Pancreas (tissue), 10 donors: Measurements from ENCODE around the gene MTRR. TPM values are rescaled to one million over a fixed set of nuclear protein-coding genes. Genes with fewer than 3 reads are reported as not detected.
"Not testable (repeated sequence)": the region's sequence is repeated elsewhere in the genome, so short reads cannot be mapped to it uniquely, and the experiment has no call there.

ENCODE experiments used
- ATAC-seq, 4 donors: fragments of 200-7000 bp; cut with Tn5 transposase; one replicate each; pipeline versions ENCODE4 v1.8.0 to v1.9.1; 2020; ENCODE audit warnings: mild to moderate bottlenecking in 4 of 4, moderate library complexity in 4 of 4
- DNase-seq, 6 donors: peaks; one replicate each; pipeline ENCODE4 v3.0.0-alpha.2; 2020
- FAIRE-seq: peaks from 2 replicates; lab custom pipeline; 2012; peaks lifted over from hg19 to GRCh38; lab: Jason Lieb, UNC
- H3K27ac ChIP-seq, 4 donors: fragments of 200-600 bp; sonication (generic); 1 replicate in 3 of 4; 2 replicates in 1 of 4; pipeline versions ENCODE4 v1.5.0 to v1.8.0; 2020
- H3K27me3 ChIP-seq, 4 donors: fragments of 200-600 bp; one replicate each; pipeline ENCODE4 v1.8.0; 2021
- H3K36me3 ChIP-seq, 3 donors: fragments of 200-600 bp; sonication (generic) in 1 of 3; one replicate each; pipeline versions ENCODE4 v1.5.0 to v1.8.0; 2020 to 2021
- H3K4me1 ChIP-seq, 3 donors: fragments of 200-600 bp; one replicate each; pipeline ENCODE4 v1.8.0; 2021
- H3K4me3 ChIP-seq, 4 donors: fragments of 200-600 bp; sonication (generic) in 2 of 4; one replicate each; pipeline versions ENCODE4 v1.5.0 to v1.8.0; 2020 to 2021
- H3K9me3 ChIP-seq, 4 donors: fragments of 200-600 bp; one replicate each; pipeline ENCODE4 v1.8.0; 2021
- CTCF ChIP-seq, 4 donors: fragments of 200-600 bp; sonication (generic) in 3 of 4; IDR thresholded peaks; one replicate each; pipeline versions ENCODE4 v1.5.0 to v1.8.0; 2021; ENCODE audit warnings: antibody characterized with exemption in 4 of 4
- WGBS, 2 donors: extraction: QIAGEN DNeasy Blood & Tissue Kit; methylation state at CpG; one replicate each; pipeline ENCODE4 v1.1.7; 2013; 5-methylcytosine and 5-hydroxymethylcytosine counted together
- intact Hi-C, 3 donors: fragments of 100-400 bp; cut with DNase I; formaldehyde crosslinking; loops; one replicate each; pipeline versions ENCODE4 v1.11.1 to v1.14.2; 2022
- polyA plus RNA-seq, 2 donors: library from polyadenylated mRNA; stranded (reverse); fragments of 200-250 nt; gene quantifications; one replicate each; pipeline ENCODE4 v1.2.3, GENCODE V29; 2013
- total RNA-seq, 6 donors: library from RNA; stranded (reverse); fragmentation: NEBNext Ultra II Directional in 4 of 6; extraction: Animal tissue kit (Norgen Biotek cat#: 25700) in 4 of 6; gene quantifications; one replicate each; pipeline versions ENCODE4 v1.2.1 to v1.2.4, GENCODE V29; 2021 to 2023
- donor health status: healthy with polysubstance abuse.
- donor health status: DM: no; HTN: no; CAD: no; lungs with moderate emphysema.
- donor health status: DM: no; HTN: no; CAD: no.
- donor health status: control.
- donor health status: control.
- donor health status: Bipolar disorder and iron deficiency.
- donor health status: DM: yes; HTN: yes; CAD: no.
- donor health status: DM: no; HTN: no; CAD: no.
- donor health status: DM: no; HTN: no; CAD: no.
- donor health status: DM: yes; HTN: yes; CAD: no.

The MTRR gene
- total and polyA plus RNA-seq, 8 donors = 6.8 to 27.8 (median 18.9) TPM

- peaks cover 2 to 23% (median 8%) of the 10 kb centered on the region in 3 donors for H3K36me3 ChIP-seq
- ATAC-seq (no peak), FAIRE-seq (no peak), DNase-seq (no peak)
- no peaks in the 10 kb centered on the region for H3K4me1 ChIP-seq
- no peak overlapping the region for H3K27ac ChIP-seq
- H3K9me3 ChIP-seq = no peaks in the 10 kb centered on the region
- WGBS, 2 donors = 88 to 92% methylated on average over 2 of the region's 2 CpGs
- intact Hi-C loops = no loop called here
- no peak overlapping the region for H3K4me3 ChIP-seq
- TF ChIP-seq CTCF (IDR thresholded peaks at IDR 0.05) = no peak
- no peaks in the 10 kb centered on the region for H3K27me3 ChIP-seq
Measured at GRCh38 chr5:7904170-7904569, 35.2 kb downstream of the MTRR start.

- Histone ChIP-seq H3K27ac (no peak overlapping the region), H3K4me1 (no peaks in the 10 kb centered on the region), H3K9me3 (no peaks in the 10 kb centered on the region), H3K4me3 (no peak overlapping the region), H3K27me3 (no peaks in the 10 kb centered on the region), H3K36me3 (no peaks in the 10 kb centered on the region)
- ATAC-seq (no peak), FAIRE-seq (no peak), DNase-seq (no peak)
- intact Hi-C loops = no loop called here
- 97 to 98% methylated on average over 1 of the region's 1 CpG for WGBS, 2 donors
- TF ChIP-seq CTCF (IDR thresholded peaks at IDR 0.05) = no peak
Measured at GRCh38 chr5:7907612-7908011, 38.7 kb downstream of the MTRR start.

DNA sequence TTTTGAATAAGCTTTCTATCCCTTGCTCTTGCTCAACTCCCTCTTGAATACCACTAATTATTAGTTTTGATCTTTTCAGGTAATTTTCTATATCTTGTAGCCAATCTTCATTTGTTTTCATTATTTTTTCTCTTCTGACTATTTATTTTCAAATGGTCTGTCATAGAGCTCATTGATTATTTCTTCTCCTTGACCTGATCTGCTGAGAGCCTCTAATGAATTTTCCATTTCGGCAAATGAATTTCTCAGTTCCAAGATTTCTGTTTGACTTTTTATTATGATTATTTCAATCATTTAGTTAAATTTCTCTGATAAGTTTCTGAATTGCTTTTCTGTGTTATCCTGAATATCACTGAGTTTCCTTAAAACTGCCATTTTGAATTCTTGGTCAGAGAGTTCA lies 39.4 kb downstream of the MTRR start:
- DNase-seq = no peak
- 97 to 98% methylated on average over 1 of the region's 1 CpG for WGBS, 2 donors
- no peak for ATAC-seq
- no peak for FAIRE-seq
- no peak for TF ChIP-seq CTCF (IDR thresholded peaks at IDR 0.05)
- no peak overlapping the region for H3K27ac ChIP-seq
- H3K4me3 ChIP-seq = no peak overlapping the region
- no peaks in the 10 kb centered on the region for H3K4me1 ChIP-seq
- H3K9me3 ChIP-seq = no peaks in the 10 kb centered on the region
- intact Hi-C loops = no loop called here
- H3K36me3 ChIP-seq = no peaks in the 10 kb centered on the region
- no peaks in the 10 kb centered on the region for H3K27me3 ChIP-seq

- H3K27ac ChIP-seq = no peak overlapping the region
- WGBS, 2 donors = 97 to 98% methylated on average over 2 of the region's 2 CpGs
- no peak for TF ChIP-seq CTCF (IDR thresholded peaks at IDR 0.05)
- H3K27me3 ChIP-seq = no peaks in the 10 kb centered on the region
- ATAC-seq (no peak), DNase-seq (no peak), FAIRE-seq (no peak)
- H3K4me1 ChIP-seq = no peaks in the 10 kb centered on the region
- no peaks in the 10 kb centered on the region for H3K36me3 ChIP-seq
- intact Hi-C loops = no loop called here
- H3K9me3 ChIP-seq = no peaks in the 10 kb centered on the region
- no peak overlapping the region for H3K4me3 ChIP-seq
Measured at GRCh38 chr5:7910738-7911428, 41.9 kb downstream of the MTRR start.

DNA sequence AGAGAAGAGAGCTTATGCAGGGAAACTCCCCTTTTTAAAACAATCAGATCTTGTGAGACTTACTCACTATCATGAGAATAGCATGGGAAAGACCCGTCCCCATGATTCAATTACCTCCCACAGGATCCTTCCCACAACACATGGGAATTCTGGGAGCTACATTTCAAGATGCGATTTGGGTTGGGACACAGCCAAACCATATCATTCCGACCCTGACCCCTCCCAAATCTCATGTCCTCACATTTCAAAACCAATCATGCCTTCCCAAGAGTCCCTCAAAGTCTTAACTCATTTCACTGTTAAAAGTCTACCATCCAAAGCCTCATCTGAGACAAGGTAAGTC lies 42.5 kb downstream of the MTRR start:
- DNase-seq, H3K4me3 ChIP-seq, FAIRE-seq, H3K9me3 ChIP-seq, intact Hi-C loops, ATAC-seq, H3K27me3 ChIP-seq, H3K36me3 ChIP-seq, H3K4me1 ChIP-seq, H3K27ac ChIP-seq: not testable (repeated sequence)
- 83 to 91% methylated on average over 3 of the region's 3 CpGs for WGBS, 2 donors
